CD14-positive monocyte (primary cell): ENCODE results near the gene KLK3. TPM values are rescaled to one million over a fixed set of nuclear protein-coding genes. Genes with fewer than 3 reads are reported as not detected.

Experiments
- DNase-seq, 3 donors: peaks; one replicate each; pipeline ENCODE4 v3.0.0-alpha.2; 2011 to 2022
- H2AFZ ChIP-seq: 2 replicates; pipeline ENCODE4 v1.6.0; 2012; ENCODE audit warnings: mild to moderate bottlenecking, low read depth, low read length, inconsistent platforms; ENCODE audit not compliant: insufficient read depth, poor library complexity, severe bottlenecking
- H3K27ac ChIP-seq, 2 donors: 1 replicate in 1 of 2; 2 replicates in 1 of 2; pipeline ENCODE4 v1.5.1; 2012 to 2013; ENCODE audit warnings: low read length in 2 of 2, control low read depth in 1 of 2, inconsistent platforms in 1 of 2, low read depth in 1 of 2, mild to moderate bottlenecking in 1 of 2
- H3K27me3 ChIP-seq, 2 donors: one replicate each; pipeline versions ENCODE4 v1.6.0 to v1.6.1; 2011 to 2013; ENCODE audit warnings: low read length in 2 of 2; ENCODE audit not compliant: control insufficient read depth in 2 of 2, insufficient read depth in 2 of 2
- H3K36me3 ChIP-seq, 2 donors: replicated peaks in 1 of 2; 1 replicate in 1 of 2; 2 replicates in 1 of 2; pipeline versions ENCODE4 v1.5.1 to v1.6.1; 2012 to 2013; ENCODE audit warnings: low read length in 2 of 2, control low read depth in 1 of 2, inconsistent platforms in 1 of 2, mild to moderate bottlenecking in 1 of 2; ENCODE audit not compliant: insufficient read depth in 2 of 2, control insufficient read depth in 1 of 2
- H3K4me1 ChIP-seq, 2 donors: 1 replicate in 1 of 2; 2 replicates in 1 of 2; pipeline versions ENCODE4 v1.5.1 to v1.6.1; 2012 to 2013; ENCODE audit warnings: low read length in 2 of 2, control low read depth in 1 of 2, inconsistent platforms in 1 of 2, mild to moderate bottlenecking in 1 of 2, moderate library complexity in 1 of 2; ENCODE audit not compliant: insufficient read depth in 2 of 2, control insufficient read depth in 1 of 2
- H3K4me2 ChIP-seq: replicated peaks from 2 replicates; pipeline ENCODE3; 2012; ENCODE audit warnings: low read length, moderate library complexity, mild to moderate bottlenecking; ENCODE audit not compliant: poor library complexity, severe bottlenecking; ENCODE audit errors: extremely low read depth
- H3K4me3 ChIP-seq, 3 experiments: fragments of 200-600 bp in 1 of 3; sonication (generic) in 1 of 3; replicated peaks in 1 of 3; 1 replicate in 2 of 3; 2 replicates in 1 of 3; pipeline ENCODE4 v1.5.1; 2011 to 2013; ENCODE audit warnings: low read length in 3 of 3, mild to moderate bottlenecking in 3 of 3, control low read depth in 2 of 3, low read depth in 2 of 3, inconsistent platforms in 1 of 3, moderate library complexity in 1 of 3
- H3K79me2 ChIP-seq: 2 replicates; pipeline ENCODE4 v1.6.0; 2012; ENCODE audit warnings: mild to moderate bottlenecking, control low read depth, inconsistent platforms, low read length, moderate library complexity; ENCODE audit not compliant: insufficient read depth
- H3K9ac ChIP-seq: 2 replicates; pipeline ENCODE4 v1.6.0; 2017; ENCODE audit warnings: low read length, mild to moderate bottlenecking; ENCODE audit not compliant: insufficient read depth, poor library complexity, severe bottlenecking
- H3K9me3 ChIP-seq, 2 donors: replicated peaks in 1 of 2; 1 replicate in 1 of 2; 2 replicates in 1 of 2; pipeline versions ENCODE4 v1.5.1 to v1.6.1; 2012 to 2013; ENCODE audit warnings: low read length in 2 of 2, control low read depth in 1 of 2; ENCODE audit not compliant: control insufficient read depth in 1 of 2, insufficient read depth in 1 of 2
- H4K20me1 ChIP-seq: 2 replicates; pipeline ENCODE4 v1.6.0; 2012; ENCODE audit warnings: mild to moderate bottlenecking, low read length, control low read depth, moderate library complexity; ENCODE audit not compliant: insufficient read depth
- H3K27ac Mint-ChIP-seq, 7 donors: one replicate each; pipeline ENCODE4 v1.8.0; 2020; ENCODE audit warnings: mild to moderate bottlenecking in 7 of 7, mixed read lengths in 7 of 7, moderate library complexity in 6 of 7, inconsistent platforms in 2 of 7
- H3K27me3 Mint-ChIP-seq, 3 donors: one replicate each; pipeline ENCODE4 v1.8.0; 2021 to 2022; ENCODE audit warnings: low read depth in 3 of 3, mild to moderate bottlenecking in 3 of 3, mixed read lengths in 3 of 3, moderate library complexity in 3 of 3, inconsistent platforms in 1 of 3
- H3K36me3 Mint-ChIP-seq, 2 donors: one replicate each; pipeline ENCODE4 v1.8.0; 2020; ENCODE audit warnings: mixed read lengths in 2 of 2, inconsistent platforms in 1 of 2, mild to moderate bottlenecking in 1 of 2
- H3K4me1 Mint-ChIP-seq: one replicate; pipeline ENCODE4 v1.8.0; 2020; ENCODE audit warnings: mild to moderate bottlenecking, mixed read lengths
- H3K4me3 Mint-ChIP-seq, 2 donors: one replicate each; pipeline ENCODE4 v1.8.0; 2020; ENCODE audit warnings: mild to moderate bottlenecking in 2 of 2, mixed read lengths in 2 of 2, moderate library complexity in 1 of 2
- H3K9me3 Mint-ChIP-seq, 7 donors: one replicate each; pipeline ENCODE4 v1.8.0; 2020 to 2022; ENCODE audit warnings: mixed read lengths in 7 of 7, mild to moderate bottlenecking in 6 of 7, moderate library complexity in 6 of 7, inconsistent platforms in 2 of 7
- CTCF ChIP-seq: fragments of 200-600 bp; IDR thresholded peaks from one replicate; pipeline ENCODE4 v1.8.0; 2022; ENCODE audit warnings: antibody characterized with exemption, mild to moderate bottlenecking
- WGBS: methylation state at CpG from one replicate; pipeline ENCODE4 v1.1.5; 2013; ENCODE audit warnings: missing lambda C conversion rate; ENCODE audit not compliant: insufficient coverage; 5-methylcytosine and 5-hydroxymethylcytosine counted together
- intact Hi-C, 2 donors: fragments of 100-400 bp; cut with micrococcal nuclease; formaldehyde crosslinking; loops; one replicate each; pipeline versions ENCODE4 v1.15.0 to v1.15.1; 2023
- polyA plus RNA-seq, 3 donors: library from polyadenylated mRNA; depleted of rRNA in 1 of 3; unstranded in 2 of 3; stranded (reverse) in 1 of 3; fragments of 300-500 nt in 2 of 3; fragments of >200 nt in 1 of 3; fragmentation: Illumina TruSeq in 2 of 3; gene quantifications; 1 replicate in 2 of 3; 2 replicates in 1 of 3; pipeline ENCODE4 v1.2.3, GENCODE V29; 2012 to 2021

The KLK3 gene
- polyA plus RNA-seq, 3 donors = not detected

GRCh38 chr19:50817941-50818858, 36.5 kb upstream of the KLK3 start:
- Histone ChIP-seq H3K79me2 (no peaks in the 10 kb centered on the region), H4K20me1 (no peaks in the 10 kb centered on the region), H3K9ac (peak overlapping the region; percentile 59), H3K4me1 (peaks cover 21 to 27% of the 10 kb centered on the region in 2 donors), H3K9me3 (peaks cover 5 to 6% of the 10 kb centered on the region in 2 donors), H3K27me3 (peaks cover 0 to 56% of the 10 kb centered on the region in 2 donors), H3K27ac (no peak overlapping the region), H2AFZ (peak overlapping the region; percentile 91), H3K4me3 (peak overlapping the region; percentile 36 to 76 (median 36)), H3K4me2 (peak overlapping the region; percentile 83), H3K36me3 (no peaks in the 10 kb centered on the region)
- Mint-ChIP-seq H3K27ac (peak overlapping the region in 1 of 7 donors; percentile 52), H3K9me3 (peaks cover 3 to 21% (median 14%) of the 10 kb centered on the region in 7 donors), H3K36me3 (peaks cover 0 to 3% of the 10 kb centered on the region in 2 donors), H3K27me3 (peaks cover 77 to 83% (median 81%) of the 10 kb centered on the region in 3 donors), H3K4me3 (peak overlapping the region; percentile 76 to 92), H3K4me1 (peaks cover 29% of the 10 kb centered on the region)
- 5% methylated on average over 51 of the region's 52 CpGs for WGBS
- peak; percentile 19 to 27 (median 25) for DNase-seq
- no peak for TF ChIP-seq CTCF
- intact Hi-C loops = no loop called here

- intact Hi-C loops = no loop called here
- Mint-ChIP-seq H3K4me3 (peak overlapping the region; percentile 76 to 92), H3K4me1 (peaks cover 29% of the 10 kb centered on the region), H3K27ac (peak overlapping the region in 1 of 7 donors; percentile 55), H3K27me3 (peaks cover 81 to 82% (median 82%) of the 10 kb centered on the region in 3 donors), H3K36me3 (peaks cover 0 to 3% of the 10 kb centered on the region in 2 donors), H3K9me3 (peaks cover 3 to 24% (median 14%) of the 10 kb centered on the region in 7 donors)
- DNase-seq = no peak
- TF ChIP-seq CTCF = no peak
- H4K20me1 ChIP-seq = no peaks in the 10 kb centered on the region
- peaks cover 0 to 56% of the 10 kb centered on the region in 2 donors for H3K27me3 ChIP-seq
- H3K4me3 ChIP-seq = peak overlapping the region in 1 of 3 experiments; percentile 76
- peaks cover 5 to 6% of the 10 kb centered on the region in 2 donors for H3K9me3 ChIP-seq
- no peak overlapping the region for H2AFZ ChIP-seq
- 81% methylated on average over 5 of the region's 12 CpGs for WGBS
- H3K27ac ChIP-seq = no peak overlapping the region
- H3K4me1 ChIP-seq = peaks cover 21 to 27% of the 10 kb centered on the region in 2 donors
- H3K36me3 ChIP-seq = no peaks in the 10 kb centered on the region
- H3K9ac ChIP-seq = no peak overlapping the region
- H3K4me2 ChIP-seq = peak overlapping the region; percentile 83
- H3K79me2 ChIP-seq = no peaks in the 10 kb centered on the region
Measured at GRCh38 chr19:50818859-50819472, 35.7 kb upstream of the KLK3 start.
